Right lobe of liver (tissue), 6 donors: ENCODE results near the gene SPATA31A3. TPM values are rescaled to one million over a fixed set of nuclear protein-coding genes. Genes with fewer than 3 reads are reported as not detected.
A peak's percentile ranks its signal among the peaks of the same experiment; 100 is the strongest.
"Not testable (repeated sequence)": the region's sequence is repeated elsewhere in the genome, so short reads cannot be mapped to it uniquely, and the experiment has no call there.

ENCODE experiments used
- ATAC-seq, 4 donors: fragments of 200-7000 bp; cut with Tn5 transposase; one replicate each; pipeline ENCODE4 v1.9.1; 2020; ENCODE audit warnings: mild to moderate bottlenecking in 4 of 4, moderate library complexity in 4 of 4
- DNase-seq, 3 donors: peaks; one replicate each; pipeline ENCODE4 v3.0.0-alpha.2; 2020
- H3K27ac ChIP-seq, 3 donors: fragments of 200-600 bp; one replicate each; pipeline ENCODE4 v1.8.0; 2022
- H3K27me3 ChIP-seq, 2 donors: fragments of 200-600 bp; one replicate each; pipeline ENCODE4 v1.8.0; 2022
- H3K36me3 ChIP-seq, 4 donors: fragments of 200-600 bp; sonication (generic) in 1 of 4; one replicate each; pipeline versions ENCODE4 v1.5.1 to v1.8.0; 2017 to 2022; ENCODE audit warnings: control low read depth in 1 of 4
- H3K4me1 ChIP-seq, 4 donors: fragments of 200-600 bp; sonication (generic) in 1 of 4; one replicate each; pipeline versions ENCODE4 v1.5.1 to v1.8.0; 2017 to 2022; ENCODE audit warnings: control low read depth in 1 of 4
- H3K4me3 ChIP-seq, 3 donors: fragments of 200-600 bp; one replicate each; pipeline ENCODE4 v1.8.0; 2022
- H3K9me3 ChIP-seq, 4 donors: fragments of 200-600 bp; sonication (generic) in 1 of 4; one replicate each; pipeline versions ENCODE4 v1.5.1 to v1.8.0; 2017 to 2022; ENCODE audit warnings: control low read depth in 1 of 4
- WGBS: methylation state at CpG from one replicate; pipeline ENCODE4 v1.1.6; 2018; ENCODE audit warnings: low coverage, low lambda C conversion rate; ENCODE audit not compliant: insufficient coverage; ENCODE audit errors: missing lambda C conversion rate; 5-methylcytosine and 5-hydroxymethylcytosine counted together
- intact Hi-C, 2 donors: fragments of 100-400 bp; cut with DNase I; formaldehyde crosslinking; loops; one replicate each; pipeline versions ENCODE4 v1.11.2 to v1.14.1; 2022
- long read RNA-seq: library from polyadenylated mRNA; unstranded; transcript quantifications from one replicate; pipeline ENCODE4 v2.0.0, GENCODE V29; 2019
- small RNA-seq, 2 experiments: library from RNA; depleted of rRNA; stranded (forward); fragments of <200 nt; gene quantifications; one replicate each; pipeline ENCODE3, GENCODE V24; 2016
- total RNA-seq, 6 experiments: library from RNA; depleted of rRNA in 2 of 6; stranded (reverse); fragments of >200 nt in 2 of 6; fragmentation: NEBNext Ultra II Directional in 3 of 6; extraction: Animal tissue kit (Norgen Biotek cat#: 25700) in 3 of 6; gene quantifications; one replicate each; pipeline versions ENCODE4 v1.1.0 to v1.2.4, GENCODE V29; 2016 to 2023
- donor health status: DM: no; HTN: yes; CAD: no.
- donor health status: DM: no; HTN: no; CAD: no.
- donor health status: DM: no; HTN: no; CAD: no.
- donor health status: DM: no; HTN: yes; CAD: no.
- donor health status: DM: no; HTN: yes; CAD: no.

SPATA31A3 gene
- not detected for total RNA-seq
- long read RNA-seq, result 0 reads

DNA sequence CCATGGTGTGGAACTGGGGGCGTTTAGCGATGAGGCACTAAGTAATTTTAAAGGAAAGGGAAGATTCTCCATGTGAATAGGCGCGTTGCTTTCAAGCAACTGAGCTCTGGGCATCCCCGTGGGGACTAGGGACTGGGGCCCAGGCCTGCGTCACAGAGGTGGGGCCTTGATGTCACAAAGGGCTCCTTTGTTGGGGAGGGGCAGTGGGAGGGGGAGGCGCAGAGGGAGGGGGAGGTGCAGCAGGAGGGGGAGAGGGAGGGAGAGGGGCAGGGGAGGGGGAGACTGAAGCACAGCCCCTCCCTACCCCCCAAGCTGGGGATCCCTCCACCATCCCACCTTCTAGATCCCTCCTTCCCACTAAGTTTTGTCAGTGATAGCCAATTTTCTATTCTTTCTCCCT is at the start of gene SPATA31A3:
Gene SPATA31A3, minus strand, starts transcription at position 101 of the 400 bp plus-strand sequence. Its CDS starts 29 bp downstream, at position 72.
- H3K27ac ChIP-seq, H3K4me1 ChIP-seq, intact Hi-C loops, H3K36me3 ChIP-seq, DNase-seq, H3K4me3 ChIP-seq, ATAC-seq, H3K9me3 ChIP-seq, H3K27me3 ChIP-seq: not testable (repeated sequence)
- WGBS, result no CpG with 5 or more reads among the region's 7 CpGs

- H3K27me3 ChIP-seq, H3K36me3 ChIP-seq, intact Hi-C loops, H3K9me3 ChIP-seq, H3K4me1 ChIP-seq, DNase-seq, H3K4me3 ChIP-seq, ATAC-seq, H3K27ac ChIP-seq: not testable (repeated sequence)
- WGBS, result 95% methylated on average over 9 of the region's 11 CpGs
These were observed 39.8 kb downstream of the SPATA31A3 start for GRCh38 chr9:66952576-66952975.

DNA sequence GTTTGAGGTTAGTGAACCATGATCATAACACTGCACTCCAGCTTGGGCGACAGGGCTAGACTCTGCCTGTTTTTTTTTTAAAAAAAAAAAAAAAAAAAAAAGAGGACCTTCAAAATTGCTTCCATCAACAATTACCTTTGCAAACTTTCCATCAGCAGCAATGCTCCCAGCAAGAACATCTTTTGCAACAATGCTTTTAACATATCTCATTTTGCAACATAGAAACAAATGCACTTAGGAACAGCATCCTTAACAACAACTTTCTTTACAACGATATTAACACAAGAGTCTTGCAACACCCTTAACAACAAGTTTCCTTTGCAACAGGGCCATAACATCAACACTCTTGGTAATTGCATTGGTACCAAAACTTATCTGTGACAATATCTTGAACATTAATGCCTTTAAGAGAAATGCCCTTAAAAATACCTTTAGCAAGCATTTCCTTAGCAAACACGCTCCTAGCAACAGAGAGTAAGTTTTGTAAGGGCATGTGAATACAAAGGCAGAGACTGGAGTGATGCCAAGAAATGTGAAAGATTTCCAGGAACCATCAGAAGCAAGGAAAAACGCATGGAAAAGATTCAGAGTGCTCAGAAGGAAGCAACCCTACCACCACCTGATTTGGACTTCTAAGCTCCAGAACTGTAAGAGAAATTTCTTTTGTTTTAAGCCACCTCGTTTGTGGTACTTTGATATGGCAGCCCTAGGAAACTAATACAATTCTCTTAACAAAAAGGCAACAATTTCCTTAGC is 49.8 kb downstream of the SPATA31A3 start:
- H3K9me3 ChIP-seq, H3K27ac ChIP-seq, H3K27me3 ChIP-seq, H3K4me3 ChIP-seq, H3K36me3 ChIP-seq, H3K4me1 ChIP-seq, intact Hi-C loops, DNase-seq: not testable (repeated sequence)
- WGBS, result 57% methylated on average over 4 of the region's 5 CpGs
- peak in 1 of 4 donors; percentile 18 for ATAC-seq

DNA sequence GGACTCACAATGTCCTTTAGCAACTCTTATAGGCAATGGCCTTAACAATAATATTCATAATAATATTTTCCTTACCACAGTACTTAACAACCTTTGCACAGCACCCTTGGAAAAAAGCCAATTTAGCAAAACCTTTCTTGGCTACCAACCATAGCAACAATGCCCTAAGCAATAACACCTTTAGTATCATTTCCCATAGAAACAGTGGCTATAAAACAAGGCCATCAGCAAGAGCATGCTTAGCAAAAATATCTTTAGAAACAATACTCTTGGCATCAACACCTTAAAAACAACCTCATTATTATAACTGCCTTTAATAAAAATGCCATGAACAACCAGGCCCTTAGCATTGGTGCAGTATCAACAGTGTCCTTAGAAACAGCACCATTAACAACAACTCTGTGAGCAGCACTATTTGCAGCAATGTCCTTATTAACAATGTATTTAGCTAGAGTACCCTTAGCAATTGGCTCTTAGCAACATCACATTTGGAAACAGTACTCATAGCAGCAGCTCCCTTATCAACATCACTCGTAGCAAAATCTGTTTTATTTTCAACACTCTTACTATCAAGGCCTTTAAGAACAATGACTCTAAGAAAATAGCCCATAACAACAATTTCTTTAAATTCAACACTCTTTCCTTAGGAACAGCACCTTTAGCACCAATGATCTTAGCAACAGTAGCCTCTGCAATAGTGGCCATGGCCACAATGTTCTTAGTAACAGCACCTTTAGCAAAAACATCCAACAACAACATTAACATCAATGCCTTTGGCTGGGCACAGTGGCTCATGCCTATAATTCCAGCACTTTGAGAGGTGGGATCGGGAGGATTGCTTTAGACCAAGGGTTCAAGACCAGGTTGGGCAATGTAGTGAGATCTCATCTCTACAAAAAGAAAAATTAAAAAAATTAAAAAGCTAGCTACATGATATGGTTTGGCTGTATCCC is 52.2 kb downstream of the SPATA31A3 start:
- H3K36me3 ChIP-seq, H3K4me3 ChIP-seq, ATAC-seq, H3K27me3 ChIP-seq, intact Hi-C loops, DNase-seq, H3K27ac ChIP-seq, H3K4me1 ChIP-seq, H3K9me3 ChIP-seq: not testable (repeated sequence)
- 36% methylated on average over 1 of the region's 2 CpGs for WGBS

- H3K27me3 ChIP-seq, H3K9me3 ChIP-seq, H3K4me3 ChIP-seq, H3K36me3 ChIP-seq, intact Hi-C loops, H3K27ac ChIP-seq, H3K4me1 ChIP-seq, DNase-seq, ATAC-seq: not testable (repeated sequence)
- 68% methylated on average over 4 of the region's 5 CpGs for WGBS
These were observed 54.0 kb downstream of the SPATA31A3 start for GRCh38 chr9:66938322-66938721.

DNA sequence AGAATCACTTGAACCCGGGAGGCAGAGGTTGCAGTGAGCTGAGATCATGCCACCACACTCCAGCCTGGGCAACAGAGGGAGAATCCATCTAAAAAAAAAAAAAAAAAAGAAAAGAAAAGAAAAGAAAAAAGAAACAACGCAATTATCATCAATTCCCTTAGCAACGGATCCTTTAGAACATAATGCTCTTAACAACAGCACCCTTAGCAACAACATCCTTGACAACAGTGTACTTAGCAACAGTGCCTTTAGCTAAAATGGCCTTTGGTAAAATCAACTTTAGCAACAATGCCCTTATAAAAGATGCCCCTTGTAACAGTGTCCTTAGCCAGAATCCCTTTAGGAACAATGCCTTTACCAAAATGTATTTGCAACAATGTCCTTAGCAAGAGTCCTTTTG is 54.7 kb downstream of the SPATA31A3 start:
- intact Hi-C loops, H3K27ac ChIP-seq, H3K27me3 ChIP-seq, DNase-seq, H3K9me3 ChIP-seq, ATAC-seq, H3K36me3 ChIP-seq, H3K4me3 ChIP-seq, H3K4me1 ChIP-seq: not testable (repeated sequence)
- 63% methylated on average over 2 of the region's 3 CpGs for WGBS

Small RNA genes lying within 50 kb of the gene (small RNA-seq; reads per million reads assigned to genes)
- gene AL353770.1 (0 reads per million in 2 experiments), gene AL353770.2 (0 reads per million in 2 experiments)

Other genes with a start within 250 kb of the SPATA31A3 start
- gene ZNF658, start 91.8 kb downstream of the SPATA31A3 start, total RNA-seq, result 1 to 10 TPM; 1.0 to 2.6 (median 1.7) TPM